ENCODE data around the gene GALNT10. TPM values are rescaled to one million over a fixed set of nuclear protein-coding genes. Genes with fewer than 3 reads are reported as not detected.

The GALNT10 gene
- total RNA-seq, 1 donor from 2014 or later: 39.8 TPM

- H3K27me3 Mint-ChIP-seq (ENCODE audit: low read depth): no peaks in the 10 kb centered on the region
These were observed 17.7 kb upstream of the GALNT10 start for GRCh38 chr5:154172785-154173184.

DNA sequence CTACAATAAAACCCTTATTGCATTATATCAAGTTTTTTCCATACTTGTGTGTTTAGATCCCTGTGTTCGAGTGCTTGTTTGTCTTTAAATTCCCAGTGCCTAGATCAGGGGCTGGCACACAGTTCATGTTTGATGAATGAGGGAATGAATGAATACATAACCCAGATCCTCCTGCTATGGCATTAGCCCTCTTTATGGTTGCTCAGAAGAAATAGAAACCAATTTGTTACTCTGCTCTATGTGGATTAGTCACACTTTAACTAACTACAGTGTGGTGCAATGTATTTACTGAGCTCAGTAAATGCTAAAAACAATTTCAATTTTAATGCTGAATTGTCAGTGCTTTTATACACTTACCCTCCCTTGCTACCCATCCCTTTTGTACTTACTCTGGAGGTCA lies 16.4 kb upstream of the GALNT10 start:
- H3K9me3 Mint-ChIP-seq: no peaks in the 10 kb centered on the region
- no peak overlapping the region for H3K27ac Mint-ChIP-seq (ENCODE audit: unreplicated experiment)
- H3K36me3 Mint-ChIP-seq (ENCODE audit: low read depth): no peaks in the 10 kb centered on the region
- DNase-seq (ENCODE audit: low read depth, low spot score): no peak
- TF ChIP-seq, protein P1, sequence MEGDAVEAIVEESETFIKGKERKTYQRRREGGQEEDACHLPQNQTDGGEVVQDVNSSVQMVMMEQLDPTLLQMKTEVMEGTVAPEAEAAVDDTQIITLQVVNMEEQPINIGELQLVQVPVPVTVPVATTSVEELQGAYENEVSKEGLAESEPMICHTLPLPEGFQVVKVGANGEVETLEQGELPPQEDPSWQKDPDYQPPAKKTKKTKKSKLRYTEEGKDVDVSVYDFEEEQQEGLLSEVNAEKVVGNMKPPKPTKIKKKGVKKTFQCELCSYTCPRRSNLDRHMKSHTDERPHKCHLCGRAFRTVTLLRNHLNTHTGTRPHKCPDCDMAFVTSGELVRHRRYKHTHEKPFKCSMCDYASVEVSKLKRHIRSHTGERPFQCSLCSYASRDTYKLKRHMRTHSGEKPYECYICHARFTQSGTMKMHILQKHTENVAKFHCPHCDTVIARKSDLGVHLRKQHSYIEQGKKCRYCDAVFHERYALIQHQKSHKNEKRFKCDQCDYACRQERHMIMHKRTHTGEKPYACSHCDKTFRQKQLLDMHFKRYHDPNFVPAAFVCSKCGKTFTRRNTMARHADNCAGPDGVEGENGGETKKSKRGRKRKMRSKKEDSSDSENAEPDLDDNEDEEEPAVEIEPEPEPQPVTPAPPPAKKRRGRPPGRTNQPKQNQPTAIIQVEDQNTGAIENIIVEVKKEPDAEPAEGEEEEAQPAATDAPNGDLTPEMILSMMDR (conservative IDR thresholded peaks at IDR 0.05): no peak
- H3K4me1 Mint-ChIP-seq: peaks cover 5% of the 10 kb centered on the region
- H3K4me3 Mint-ChIP-seq: no peak overlapping the region
- no peaks in the 10 kb centered on the region for H3K27me3 Mint-ChIP-seq (ENCODE audit: low read depth)

More at GRCh38 chr5:154172785-154173184, 17.7 kb upstream of the GALNT10 start:
- TF ChIP-seq, protein P1 (conservative IDR thresholded peaks at IDR 0.05): no peak
- DNase-seq (ENCODE audit: low read depth, low spot score): no peak
- Mint-ChIP-seq H3K27ac (ENCODE audit: unreplicated experiment) (no peak overlapping the region), H3K4me3 (no peak overlapping the region), H3K9me3 (no peaks in the 10 kb centered on the region), H3K4me1 (peaks cover 5% of the 10 kb centered on the region), H3K36me3 (ENCODE audit: low read depth) (no peaks in the 10 kb centered on the region)

DNA sequence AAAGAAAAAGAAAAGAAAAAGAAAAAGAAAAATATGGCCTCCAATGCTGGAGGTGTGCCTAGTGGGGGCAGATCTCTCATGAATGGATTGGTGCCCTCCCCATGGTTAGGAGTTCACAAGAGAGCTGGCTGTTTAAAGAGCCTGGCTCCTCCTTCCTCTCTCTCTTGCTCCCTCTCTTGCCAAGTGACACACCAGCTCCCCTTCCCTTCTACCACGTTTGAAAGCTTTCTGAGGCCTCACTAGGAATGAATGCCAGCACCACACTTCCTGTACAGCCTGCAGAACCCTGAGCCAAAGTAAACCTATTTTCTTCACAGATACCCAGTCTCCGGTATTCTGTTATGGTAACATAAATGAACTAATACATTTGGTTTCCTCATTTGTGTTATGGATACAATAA lies 14.4 kb upstream of the GALNT10 start:
- Mint-ChIP-seq H3K9me3 (no peaks in the 10 kb centered on the region), H3K27ac (ENCODE audit: unreplicated experiment) (no peak overlapping the region), H3K36me3 (ENCODE audit: low read depth) (no peaks in the 10 kb centered on the region), H3K27me3 (ENCODE audit: low read depth) (no peaks in the 10 kb centered on the region), H3K4me3 (no peak overlapping the region), H3K4me1 (peaks cover 5% of the 10 kb centered on the region)
- no peak for DNase-seq (ENCODE audit: low read depth, low spot score)
- TF ChIP-seq, protein P1 (conservative IDR thresholded peaks at IDR 0.05): no peak

GRCh38 chr5:154178661-154179060 lies 11.9 kb upstream of the GALNT10 start:
- H3K36me3 Mint-ChIP-seq (ENCODE audit: low read depth): no peaks in the 10 kb centered on the region
- no peaks in the 10 kb centered on the region for H3K27me3 Mint-ChIP-seq (ENCODE audit: low read depth)
- DNase-seq (ENCODE audit: low read depth, low spot score): no peak
- no peaks in the 10 kb centered on the region for H3K9me3 Mint-ChIP-seq
- H3K4me1 Mint-ChIP-seq: peaks cover 5% of the 10 kb centered on the region
- TF ChIP-seq, protein P1 (conservative IDR thresholded peaks at IDR 0.05): no peak
- H3K4me3 Mint-ChIP-seq: no peak overlapping the region
- H3K27ac Mint-ChIP-seq (ENCODE audit: unreplicated experiment): no peak overlapping the region

DNA sequence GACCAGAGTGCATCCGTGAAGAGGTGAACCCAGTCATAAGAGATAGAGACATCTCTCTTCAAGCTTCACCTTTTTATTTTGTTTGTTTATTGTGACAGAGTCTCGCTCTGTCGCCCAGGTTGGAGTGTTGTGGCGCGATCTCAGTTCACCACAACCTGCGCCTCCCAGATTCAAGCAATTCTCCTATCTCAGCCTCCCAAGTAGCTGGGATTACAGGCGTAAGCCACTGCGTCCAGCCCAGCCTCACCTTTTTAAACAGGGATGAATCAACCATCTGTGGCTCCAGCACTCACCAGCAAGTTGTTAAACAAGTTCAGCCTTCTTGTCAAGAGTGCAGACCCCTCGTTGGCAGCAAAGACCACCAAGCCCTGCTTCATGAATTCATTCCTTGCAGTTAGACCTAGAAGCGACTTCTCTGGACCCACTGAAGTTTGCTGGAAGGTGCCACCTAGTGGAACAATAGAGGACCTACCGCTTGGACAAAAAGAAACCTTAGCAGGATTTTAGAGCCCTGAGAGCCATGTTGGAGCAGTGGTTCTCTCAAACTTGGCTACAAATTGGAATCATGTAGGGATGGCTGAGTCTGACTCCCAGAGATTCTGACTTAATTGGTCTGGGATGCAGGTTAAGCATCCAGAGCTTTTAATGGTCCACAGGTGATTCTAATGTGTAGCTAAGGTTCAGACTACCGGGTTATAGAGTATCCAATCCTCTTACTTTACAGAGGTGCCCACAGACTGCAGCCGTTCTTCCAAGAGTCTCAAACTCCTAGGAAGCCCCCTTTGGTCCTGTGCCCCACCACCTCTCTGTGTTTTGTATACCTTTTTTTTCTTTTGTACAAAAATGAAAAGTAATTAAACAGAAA lies 10.5 kb upstream of the GALNT10 start:
- no peak overlapping the region for H3K4me3 Mint-ChIP-seq
- H3K27me3 Mint-ChIP-seq (ENCODE audit: low read depth): peaks cover 2% of the 10 kb centered on the region
- no peaks in the 10 kb centered on the region for H3K36me3 Mint-ChIP-seq (ENCODE audit: low read depth)
- TF ChIP-seq, protein P1 (conservative IDR thresholded peaks at IDR 0.05): peak; percentile 79
- H3K4me1 Mint-ChIP-seq: peaks cover 9% of the 10 kb centered on the region
- H3K27ac Mint-ChIP-seq (ENCODE audit: unreplicated experiment): no peak overlapping the region
- DNase-seq (ENCODE audit: low read depth, low spot score): peak; percentile 24
- H3K9me3 Mint-ChIP-seq: no peaks in the 10 kb centered on the region

Measured in neural crest cell (in vitro differentiated cells).